HepG2 (cell line): ENCODE data around the gene DCAF8. TPM values are rescaled to one million over a fixed set of nuclear protein-coding genes. Genes with fewer than 3 reads are reported as not detected.

Experiments
- CBFB ChIP-seq: sonication (generic); formaldehyde crosslinking; IDR thresholded peaks from 2 replicates; pipeline ENCODE4 v1.4.0; 2020; ENCODE audit warnings: missing genetic modification reagents
- ELF1 ChIP-seq: sonication (generic); formaldehyde crosslinking; IDR thresholded peaks from 2 replicates; pipeline ENCODE4 v1.4.0; 2020; ENCODE audit warnings: missing genetic modification reagents
- HNF4G ChIP-seq, 2 experiments: sonication (generic) in 1 of 2; formaldehyde crosslinking in 1 of 2; IDR thresholded peaks; 2 replicates each; pipeline versions ENCODE4 v1.4.0 to v1.6.1; 2011 to 2020; ENCODE audit warnings: borderline replicate concordance in 2 of 2, low read depth in 2 of 2, mild to moderate bottlenecking in 2 of 2, low read length in 1 of 2, missing genetic modification reagents in 1 of 2, moderate library complexity in 1 of 2
- NFRKB ChIP-seq: fragments of 450-650 bp; IDR thresholded peaks from 2 replicates; pipeline ENCODE4 v1.6.1; 2017
- NR2F1 ChIP-seq, 2 experiments: fragments of 450-650 bp in 1 of 2; formaldehyde crosslinking in 1 of 2; IDR thresholded peaks; 2 replicates each; pipeline versions ENCODE4 v1.5.0 to v1.6.1; 2016 to 2020; ENCODE audit warnings: mild to moderate bottlenecking in 1 of 2, missing compliant biosample characterization in 1 of 2, missing genetic modification reagents in 1 of 2, moderate library complexity in 1 of 2
- NR2F6 ChIP-seq, 2 experiments: IDR thresholded peaks; 2 replicates each; pipeline ENCODE4 v1.6.1; 2016; ENCODE audit warnings: antibody characterized with exemption in 1 of 2, mild to moderate bottlenecking in 1 of 2
- REPIN1 ChIP-seq: sonication (generic); formaldehyde crosslinking; IDR thresholded peaks from 2 replicates; pipeline ENCODE4 v1.8.0; 2022; ENCODE audit warnings: missing genetic modification reagents, low read depth, mild to moderate bottlenecking, borderline replicate concordance
- RXRB ChIP-seq: IDR thresholded peaks from 2 replicates; pipeline ENCODE4 v1.6.1; 2016; ENCODE audit warnings: borderline replicate concordance, missing genetic modification reagents, missing compliant biosample characterization
- SALL1 ChIP-seq: sonication (generic); formaldehyde crosslinking; IDR thresholded peaks from 2 replicates; pipeline ENCODE4 v1.8.0; 2022; ENCODE audit warnings: mild to moderate bottlenecking, missing genetic modification reagents
- THAP11 ChIP-seq: IDR thresholded peaks from 2 replicates; pipeline ENCODE4 v1.6.1; 2016; ENCODE audit warnings: missing biosample characterization, missing genetic modification reagents
- ZBTB38 ChIP-seq: sonication (generic); formaldehyde crosslinking; IDR thresholded peaks from 2 replicates; pipeline ENCODE4 v1.5.1; 2020; ENCODE audit warnings: mild to moderate bottlenecking, missing genetic modification reagents
- ZNF30 ChIP-seq: sonication (generic); formaldehyde crosslinking; IDR thresholded peaks from 2 replicates; pipeline ENCODE4 v1.5.0; 2020; ENCODE audit warnings: mild to moderate bottlenecking, missing genetic modification reagents
- ZNF350 ChIP-seq: sonication (generic); formaldehyde crosslinking; IDR thresholded peaks from 2 replicates; pipeline ENCODE4 v1.4.0; 2020; ENCODE audit warnings: mild to moderate bottlenecking, low read depth, missing genetic modification reagents, borderline replicate concordance
- ZNF446 ChIP-seq: sonication (generic); formaldehyde crosslinking; IDR thresholded peaks from 2 replicates; pipeline ENCODE4 v1.5.0; 2020; ENCODE audit warnings: mild to moderate bottlenecking, missing genetic modification reagents
- ZNF598 ChIP-seq: sonication (generic); formaldehyde crosslinking; IDR thresholded peaks from 2 replicates; pipeline ENCODE4 v1.5.1; 2020; ENCODE audit warnings: mild to moderate bottlenecking, missing genetic modification reagents, borderline replicate concordance
- ZNF746 ChIP-seq: sonication (generic); formaldehyde crosslinking; IDR thresholded peaks from 2 replicates; pipeline ENCODE4 v1.8.0; 2022; ENCODE audit warnings: mild to moderate bottlenecking, missing genetic modification reagents
- ZNF777 ChIP-seq: sonication (generic); formaldehyde crosslinking; IDR thresholded peaks from 2 replicates; pipeline ENCODE4 v1.4.0; 2020; ENCODE audit warnings: missing genetic modification reagents
- polyA plus RNA-seq, 8 experiments: library from polyadenylated mRNA; depleted of rRNA in 3 of 8; stranded (reverse) in 7 of 8; unstranded in 1 of 8; fragments of >200 nt; fragmentation: Illumina TruSeq in 4 of 8; extraction: Trizol in 4 of 8; gene quantifications; 2 replicates each; pipeline versions ENCODE4 v1.2.1 to v1.2.3, GENCODE V29; 2011 to 2016; ENCODE audit warnings: low read depth in 4 of 8, missing spikeins in 1 of 8, mixed read lengths in 1 of 8; ENCODE audit not compliant: insufficient read depth in 1 of 8
- total RNA-seq, 5 experiments: library from RNA; depleted of rRNA; stranded (reverse); fragments of >200 nt; fragmentation: Illumina TruSeq; extraction: Trizol; gene quantifications; 2 replicates each; pipeline ENCODE4 v1.2.3, GENCODE V29; 2016; ENCODE audit warnings: low read depth in 1 of 5
- TF ChIP-seq, protein P1 (sequence below): sonication (generic); formaldehyde crosslinking; IDR thresholded peaks from 2 replicates; pipeline ENCODE4 v1.4.0; 2020; ENCODE audit warnings: missing genetic modification reagents, borderline replicate concordance
- TF ChIP-seq, protein P2 (sequence below): sonication (generic); formaldehyde crosslinking; conservative IDR thresholded peaks from 2 replicates; pipeline ENCODE4 v1.5.0; 2020; ENCODE audit warnings: missing genetic modification reagents
- TF ChIP-seq, protein P3 (sequence below): sonication (generic); formaldehyde crosslinking; IDR thresholded peaks from 2 replicates; pipeline ENCODE4 v1.5.0; 2020; ENCODE audit warnings: mild to moderate bottlenecking, missing genetic modification reagents, borderline replicate concordance

Gene DCAF8
- total and polyA plus RNA-seq, 2 of the 13 experiments (the other 11 are each of a cell fraction or from before 2014, with no cell fraction given): 73.4 to 79.8 TPM

DNA sequence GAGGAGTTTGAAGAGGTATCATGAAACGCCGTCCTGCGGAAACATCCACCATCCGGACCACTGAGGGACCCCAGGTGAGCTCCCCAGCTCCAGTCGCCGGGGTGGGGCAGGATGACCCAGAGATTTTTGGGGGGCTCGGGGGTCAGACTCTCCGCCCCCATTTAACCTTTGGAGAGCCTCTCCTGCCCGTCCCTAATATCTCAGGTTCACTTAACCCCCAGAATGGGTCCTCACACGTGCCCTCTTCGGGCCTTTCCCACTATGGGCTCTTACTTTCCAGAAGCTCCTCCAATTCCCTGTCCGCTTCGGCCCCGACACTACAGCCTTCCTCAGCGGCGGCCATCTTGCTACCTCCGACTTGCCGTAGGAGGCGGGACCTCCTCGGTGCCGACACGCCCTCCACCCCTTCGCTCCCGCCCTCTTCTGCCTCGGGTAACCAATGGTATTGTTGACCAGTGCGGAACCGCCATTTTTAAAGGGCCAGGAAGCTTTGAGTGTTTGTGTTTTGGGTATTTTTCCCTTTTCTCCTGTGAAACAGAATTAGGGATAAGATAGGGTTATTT is 22.5 kb upstream of the DCAF8 start, which contains the start of gene PEX19 (continued):
- TF ChIP-seq ZNF30 (CRISPR knock-in tag) (no peak), HNF4G (IDR thresholded peaks at IDR 0.05; ENCODE audit: borderline replicate concordance, low read depth, low read length) (no peak), HNF4G (CRISPR knock-in tag; IDR thresholded peaks at IDR 0.05; ENCODE audit: borderline replicate concordance, low read depth) (no peak), ELF1 (CRISPR knock-in tag) (peak; percentile 64), ZBTB38 (CRISPR knock-in tag) (no peak), RXRB (CRISPR knock-in tag) (0 out of 2 replicates have a peak, but pooled peaks have one; percentile 28), ZNF598 (no peak), CBFB (no peak), ZNF350 (CRISPR knock-in tag) (peak; percentile 54; the same call in 1 of the 2 replicates), THAP11 (CRISPR knock-in tag) (peak; percentile 88), ZNF446 (no peak), NR2F1 (CRISPR knock-in tag; IDR thresholded peaks at IDR 0.05) (peak in 1 of 2 experiments; percentile 68; a peak in 1 of 4 replicates), ZNF746 (CRISPR knock-in tag) (peak; percentile 37; the same call in 1 of the 2 replicates), NFRKB (peak; percentile 67; the same call in 1 of the 2 replicates), SALL1 (peak; percentile 37; the same call in 1 of the 2 replicates), ZNF777 (CRISPR knock-in tag) (no peak), REPIN1 (CRISPR knock-in tag) (peak; percentile 46; the same call in 1 of the 2 replicates), NR2F6 (IDR thresholded peaks at IDR 0.05) (no peak; the same call in 1 of the 2 replicates), NR2F6 (CRISPR knock-in tag; IDR thresholded peaks at IDR 0.05) (0 out of 2 replicates have a peak, but pooled peaks have one; percentile 24)
- TF ChIP-seq, protein P1, sequence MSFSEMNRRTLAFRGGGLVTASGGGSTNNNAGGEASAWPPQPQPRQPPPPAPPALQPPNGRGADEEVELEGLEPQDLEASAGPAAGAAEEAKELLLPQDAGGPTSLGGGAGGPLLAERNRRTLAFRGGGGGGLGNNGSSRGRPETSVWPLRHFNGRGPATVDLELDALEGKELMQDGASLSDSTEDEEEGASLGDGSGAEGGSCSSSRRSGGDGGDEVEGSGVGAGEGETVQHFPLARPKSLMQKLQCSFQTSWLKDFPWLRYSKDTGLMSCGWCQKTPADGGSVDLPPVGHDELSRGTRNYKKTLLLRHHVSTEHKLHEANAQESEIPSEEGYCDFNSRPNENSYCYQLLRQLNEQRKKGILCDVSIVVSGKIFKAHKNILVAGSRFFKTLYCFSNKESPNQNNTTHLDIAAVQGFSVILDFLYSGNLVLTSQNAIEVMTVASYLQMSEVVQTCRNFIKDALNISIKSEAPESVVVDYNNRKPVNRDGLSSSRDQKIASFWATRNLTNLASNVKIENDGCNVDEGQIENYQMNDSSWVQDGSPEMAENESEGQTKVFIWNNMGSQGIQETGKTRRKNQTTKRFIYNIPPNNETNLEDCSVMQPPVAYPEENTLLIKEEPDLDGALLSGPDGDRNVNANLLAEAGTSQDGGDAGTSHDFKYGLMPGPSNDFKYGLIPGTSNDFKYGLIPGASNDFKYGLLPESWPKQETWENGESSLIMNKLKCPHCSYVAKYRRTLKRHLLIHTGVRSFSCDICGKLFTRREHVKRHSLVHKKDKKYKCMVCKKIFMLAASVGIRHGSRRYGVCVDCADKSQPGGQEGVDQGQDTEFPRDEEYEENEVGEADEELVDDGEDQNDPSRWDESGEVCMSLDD (CRISPR knock-in tag): peak; percentile 91; the same call in 1 of the 2 replicates
- TF ChIP-seq, protein P2, sequence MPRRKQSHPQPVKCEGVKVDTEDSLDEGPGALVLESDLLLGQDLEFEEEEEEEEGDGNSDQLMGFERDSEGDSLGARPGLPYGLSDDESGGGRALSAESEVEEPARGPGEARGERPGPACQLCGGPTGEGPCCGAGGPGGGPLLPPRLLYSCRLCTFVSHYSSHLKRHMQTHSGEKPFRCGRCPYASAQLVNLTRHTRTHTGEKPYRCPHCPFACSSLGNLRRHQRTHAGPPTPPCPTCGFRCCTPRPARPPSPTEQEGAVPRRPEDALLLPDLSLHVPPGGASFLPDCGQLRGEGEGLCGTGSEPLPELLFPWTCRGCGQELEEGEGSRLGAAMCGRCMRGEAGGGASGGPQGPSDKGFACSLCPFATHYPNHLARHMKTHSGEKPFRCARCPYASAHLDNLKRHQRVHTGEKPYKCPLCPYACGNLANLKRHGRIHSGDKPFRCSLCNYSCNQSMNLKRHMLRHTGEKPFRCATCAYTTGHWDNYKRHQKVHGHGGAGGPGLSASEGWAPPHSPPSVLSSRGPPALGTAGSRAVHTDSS (CRISPR knock-in tag): no peak
- TF ChIP-seq, protein P3, sequence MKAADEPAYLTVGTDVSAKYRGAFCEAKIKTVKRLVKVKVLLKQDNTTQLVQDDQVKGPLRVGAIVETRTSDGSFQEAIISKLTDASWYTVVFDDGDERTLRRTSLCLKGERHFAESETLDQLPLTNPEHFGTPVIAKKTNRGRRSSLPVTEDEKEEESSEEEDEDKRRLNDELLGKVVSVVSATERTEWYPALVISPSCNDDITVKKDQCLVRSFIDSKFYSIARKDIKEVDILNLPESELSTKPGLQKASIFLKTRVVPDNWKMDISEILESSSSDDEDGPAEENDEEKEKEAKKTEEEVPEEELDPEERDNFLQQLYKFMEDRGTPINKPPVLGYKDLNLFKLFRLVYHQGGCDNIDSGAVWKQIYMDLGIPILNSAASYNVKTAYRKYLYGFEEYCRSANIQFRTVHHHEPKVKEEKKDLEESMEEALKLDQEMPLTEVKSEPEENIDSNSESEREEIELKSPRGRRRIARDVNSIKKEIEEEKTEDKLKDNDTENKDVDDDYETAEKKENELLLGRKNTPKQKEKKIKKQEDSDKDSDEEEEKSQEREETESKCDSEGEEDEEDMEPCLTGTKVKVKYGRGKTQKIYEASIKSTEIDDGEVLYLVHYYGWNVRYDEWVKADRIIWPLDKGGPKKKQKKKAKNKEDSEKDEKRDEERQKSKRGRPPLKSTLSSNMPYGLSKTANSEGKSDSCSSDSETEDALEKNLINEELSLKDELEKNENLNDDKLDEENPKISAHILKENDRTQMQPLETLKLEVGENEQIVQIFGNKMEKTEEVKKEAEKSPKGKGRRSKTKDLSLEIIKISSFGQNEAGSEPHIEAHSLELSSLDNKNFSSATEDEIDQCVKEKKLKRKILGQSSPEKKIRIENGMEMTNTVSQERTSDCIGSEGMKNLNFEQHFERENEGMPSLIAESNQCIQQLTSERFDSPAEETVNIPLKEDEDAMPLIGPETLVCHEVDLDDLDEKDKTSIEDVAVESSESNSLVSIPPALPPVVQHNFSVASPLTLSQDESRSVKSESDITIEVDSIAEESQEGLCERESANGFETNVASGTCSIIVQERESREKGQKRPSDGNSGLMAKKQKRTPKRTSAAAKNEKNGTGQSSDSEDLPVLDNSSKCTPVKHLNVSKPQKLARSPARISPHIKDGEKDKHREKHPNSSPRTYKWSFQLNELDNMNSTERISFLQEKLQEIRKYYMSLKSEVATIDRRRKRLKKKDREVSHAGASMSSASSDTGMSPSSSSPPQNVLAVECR (CRISPR knock-in tag): peak; percentile 87; the same call in 1 of the 2 replicates
